Glomerular visceral epithelial cell (primary cell): ENCODE results near the gene CEP55.

Experiments
- DNase-seq: peaks from one replicate; pipeline ENCODE4 v3.0.0-alpha.2; 2016; ENCODE audit errors: extremely low spot score

Gene CEP55

GRCh38 chr10:93566435-93567276 lies 70.2 kb downstream of the CEP55 start, which contains the start of gene FFAR4:
TSS of gene FFAR4 (plus strand) at chr10:93566665. CDS start at chr10:93566721, 56 bp downstream.
- peak; percentile 25 for DNase-seq

GRCh38 chr10:93567277-93568104 lies 71.1 kb downstream of the CEP55 start:
- DNase-seq, result no peak

- no peak for DNase-seq
These were observed 71.6 kb downstream of the CEP55 start for GRCh38 chr10:93568105-93568390.

- no peak for DNase-seq
These were observed 74.0 kb downstream of the CEP55 start for GRCh38 chr10:93570383-93570782.

GRCh38 chr10:93572606-93573005 lies 76.2 kb downstream of the CEP55 start:
- no peak for DNase-seq

GRCh38 chr10:93573051-93573909 lies 76.9 kb downstream of the CEP55 start:
- DNase-seq, result no peak

- DNase-seq, result no peak
These were observed 77.5 kb downstream of the CEP55 start for GRCh38 chr10:93573924-93574323.

GRCh38 chr10:93576888-93577287 lies 80.5 kb downstream of the CEP55 start:
- no peak for DNase-seq

GRCh38 chr10:93577565-93577964 lies 81.2 kb downstream of the CEP55 start:
- DNase-seq, result no peak
